GM23338 (cell line): ENCODE data around the gene WBP2NL. TPM values are rescaled to one million over a fixed set of nuclear protein-coding genes. Genes with fewer than 3 reads are reported as not detected.

Experiments used
- ATAC-seq: fragments of 200-7000 bp; cut with Tn5 transposase; 3 replicates; pipeline ENCODE4 v1.9.1; 2020
- DNase-seq: peaks from one replicate; pipeline ENCODE4 v3.0.0-alpha.2; 2015; ENCODE audit warnings: low spot score
- H2AFZ ChIP-seq: fragments of 200-600 bp; sonication (generic); 2 replicates; pipeline ENCODE4 v1.8.0; 2016; ENCODE audit warnings: antibody characterized with exemption, mild to moderate bottlenecking, moderate library complexity
- H3F3A ChIP-seq: fragments of 200-600 bp; sonication (generic); replicated peaks from 2 replicates; pipeline ENCODE4 v1.8.0; 2017; ENCODE audit warnings: antibody characterized with exemption, mixed run types, low read depth
- H3K27ac ChIP-seq: fragments of 200-600 bp; sonication (generic); 2 replicates; pipeline ENCODE4 v1.6.1; 2016; ENCODE audit warnings: low read depth
- H3K27me3 ChIP-seq: fragments of 200-600 bp; sonication (generic); 2 replicates; pipeline ENCODE4 v1.8.0; 2016; ENCODE audit warnings: mild to moderate bottlenecking, mixed run types, moderate library complexity; ENCODE audit not compliant: insufficient read depth
- H3K36me3 ChIP-seq: fragments of 200-600 bp; sonication (generic); 2 replicates; pipeline ENCODE4 v1.8.0; 2016; ENCODE audit warnings: mild to moderate bottlenecking; ENCODE audit not compliant: insufficient read depth
- H3K4me1 ChIP-seq: fragments of 200-600 bp; sonication (generic); 2 replicates; pipeline ENCODE4 v1.8.0; 2016; ENCODE audit warnings: mild to moderate bottlenecking, moderate library complexity; ENCODE audit not compliant: insufficient read depth
- H3K4me2 ChIP-seq: fragments of 200-600 bp; sonication (generic); 2 replicates; pipeline ENCODE4 v1.7.1; 2017; ENCODE audit warnings: mixed run types
- H3K4me3 ChIP-seq: fragments of 200-600 bp; sonication (generic); 2 replicates; pipeline ENCODE4 v1.6.1; 2016; ENCODE audit warnings: mixed run types
- H3K79me2 ChIP-seq: fragments of 200-600 bp; sonication (generic); replicated peaks from 2 replicates; pipeline ENCODE4 v1.8.0; 2017; ENCODE audit warnings: mild to moderate bottlenecking; ENCODE audit not compliant: insufficient read depth
- H3K9me2 ChIP-seq: fragments of 200-600 bp; sonication (generic); 2 replicates; pipeline ENCODE4 v1.8.0; 2017; ENCODE audit not compliant: insufficient read depth
- H4K20me1 ChIP-seq: fragments of 200-600 bp; sonication (generic); replicated peaks from 2 replicates; pipeline ENCODE4 v1.8.0; 2017; ENCODE audit warnings: mild to moderate bottlenecking; ENCODE audit not compliant: insufficient read depth
- H3K27ac Mint-ChIP-seq: 2 replicates; pipeline ENCODE4 v1.8.0; 2020; ENCODE audit warnings: inconsistent platforms, mild to moderate bottlenecking, moderate library complexity, mixed read lengths
- H3K27me3 Mint-ChIP-seq: 3 replicates; pipeline ENCODE4 v1.8.0; 2022; ENCODE audit warnings: low read depth, mild to moderate bottlenecking, moderate library complexity, mixed read lengths, inconsistent platforms; ENCODE audit not compliant: insufficient read depth, poor library complexity
- H3K36me3 Mint-ChIP-seq: 3 replicates; pipeline ENCODE4 v1.8.0; 2021; ENCODE audit warnings: low read depth, mild to moderate bottlenecking, inconsistent platforms, moderate library complexity, mixed read lengths
- H3K4me1 Mint-ChIP-seq: 3 replicates; pipeline ENCODE4 v1.8.0; 2020; ENCODE audit warnings: mild to moderate bottlenecking, inconsistent platforms, mixed read lengths
- H3K4me3 Mint-ChIP-seq: 3 replicates; pipeline ENCODE4 v1.8.0; 2021; ENCODE audit warnings: moderate library complexity, mild to moderate bottlenecking, inconsistent platforms, mixed read lengths
- H3K9me3 Mint-ChIP-seq: 3 replicates; pipeline ENCODE4 v1.8.0; 2020; ENCODE audit warnings: moderate library complexity, mild to moderate bottlenecking, inconsistent platforms, mixed read lengths
- CREB1 ChIP-seq: fragments of 250-450 bp; sonication (Bioruptor Pico); IDR thresholded peaks from 2 replicates; pipeline ENCODE4 v1.5.0; 2020; ENCODE audit warnings: low read depth, mild to moderate bottlenecking, moderate library complexity
- ETS1 ChIP-seq: IDR thresholded peaks from 2 replicates; pipeline ENCODE4 v1.6.1; 2016; ENCODE audit warnings: antibody characterized with exemption
- JUNB ChIP-seq: IDR thresholded peaks from one replicate; pipeline ENCODE4 v1.6.1; 2016; ENCODE audit warnings: antibody characterized with exemption; ENCODE audit not compliant: unreplicated experiment
- STAT1 ChIP-seq: IDR thresholded peaks from one replicate; pipeline ENCODE4 v1.6.1; 2016; ENCODE audit warnings: antibody characterized with exemption; ENCODE audit not compliant: unreplicated experiment
- polyA plus RNA-seq: library from polyadenylated mRNA; unstranded; fragments of >200 nt; fragmentation: Nextera tagmentation; extraction: Ambion mirVana; gene quantifications from 2 replicates; pipeline ENCODE4 v1.2.1, GENCODE V29; 2016
- total RNA-seq: library from RNA; depleted of rRNA; stranded (reverse); fragments of >200 nt; shearing (Covaris generic); gene quantifications from 2 replicates; pipeline ENCODE4 v1.2.3, GENCODE V29; 2014
- TF ChIP-seq, protein P1 (sequence below): IDR thresholded peaks from one replicate; pipeline ENCODE4 v1.6.1; 2018; ENCODE audit warnings: antibody characterized with exemption; ENCODE audit not compliant: unreplicated experiment
- TF ChIP-seq, protein P2 (sequence below), 2 experiments: fragments of 200-600 bp in 1 of 2; sonication (generic) in 1 of 2; conservative IDR thresholded peaks; 2 replicates each; pipeline versions ENCODE4 v1.5.1 to v1.6.1; 2016 to 2017; ENCODE audit warnings: antibody characterized with exemption in 2 of 2, low read depth in 2 of 2, mild to moderate bottlenecking in 2 of 2, moderate library complexity in 1 of 2

Gene WBP2NL
- total and polyA plus RNA-seq, 2 experiments from 2014 or later, result 0.14 TPM; not detected in 1

DNA sequence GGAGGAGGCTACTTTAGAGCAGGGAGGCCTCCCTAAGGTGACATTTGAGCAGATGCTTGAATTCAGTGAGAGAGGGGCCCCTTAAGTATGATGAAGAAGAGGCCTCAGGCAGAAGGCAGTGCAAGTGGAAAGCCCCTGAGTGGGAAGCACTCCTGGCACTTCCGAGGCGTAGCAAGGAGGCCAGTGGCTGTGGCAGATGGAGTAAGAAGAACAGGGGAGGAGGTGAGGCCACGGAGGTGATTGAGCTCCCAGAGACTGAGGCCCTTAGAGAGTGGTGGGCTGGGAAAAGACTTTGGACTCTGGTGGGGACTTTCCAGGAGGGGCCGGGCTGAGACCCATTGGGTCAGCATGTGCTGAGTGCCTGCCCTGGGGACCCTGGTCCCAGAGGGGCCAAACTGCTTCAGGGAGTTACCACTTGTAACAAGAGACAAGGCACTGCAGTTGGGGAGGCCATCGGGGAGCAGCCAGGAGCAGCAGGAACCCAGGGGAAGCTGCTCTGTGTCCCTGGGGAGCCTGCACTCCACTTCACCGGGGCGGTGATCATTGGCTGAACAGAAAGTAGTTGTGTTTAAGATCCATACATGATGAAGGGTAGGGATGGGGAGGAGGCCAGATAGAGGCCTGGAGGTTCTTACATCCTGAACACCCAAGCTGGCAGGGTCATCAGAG is 49.2 kb upstream of the WBP2NL start (continued):
- TF ChIP-seq, protein P1, sequence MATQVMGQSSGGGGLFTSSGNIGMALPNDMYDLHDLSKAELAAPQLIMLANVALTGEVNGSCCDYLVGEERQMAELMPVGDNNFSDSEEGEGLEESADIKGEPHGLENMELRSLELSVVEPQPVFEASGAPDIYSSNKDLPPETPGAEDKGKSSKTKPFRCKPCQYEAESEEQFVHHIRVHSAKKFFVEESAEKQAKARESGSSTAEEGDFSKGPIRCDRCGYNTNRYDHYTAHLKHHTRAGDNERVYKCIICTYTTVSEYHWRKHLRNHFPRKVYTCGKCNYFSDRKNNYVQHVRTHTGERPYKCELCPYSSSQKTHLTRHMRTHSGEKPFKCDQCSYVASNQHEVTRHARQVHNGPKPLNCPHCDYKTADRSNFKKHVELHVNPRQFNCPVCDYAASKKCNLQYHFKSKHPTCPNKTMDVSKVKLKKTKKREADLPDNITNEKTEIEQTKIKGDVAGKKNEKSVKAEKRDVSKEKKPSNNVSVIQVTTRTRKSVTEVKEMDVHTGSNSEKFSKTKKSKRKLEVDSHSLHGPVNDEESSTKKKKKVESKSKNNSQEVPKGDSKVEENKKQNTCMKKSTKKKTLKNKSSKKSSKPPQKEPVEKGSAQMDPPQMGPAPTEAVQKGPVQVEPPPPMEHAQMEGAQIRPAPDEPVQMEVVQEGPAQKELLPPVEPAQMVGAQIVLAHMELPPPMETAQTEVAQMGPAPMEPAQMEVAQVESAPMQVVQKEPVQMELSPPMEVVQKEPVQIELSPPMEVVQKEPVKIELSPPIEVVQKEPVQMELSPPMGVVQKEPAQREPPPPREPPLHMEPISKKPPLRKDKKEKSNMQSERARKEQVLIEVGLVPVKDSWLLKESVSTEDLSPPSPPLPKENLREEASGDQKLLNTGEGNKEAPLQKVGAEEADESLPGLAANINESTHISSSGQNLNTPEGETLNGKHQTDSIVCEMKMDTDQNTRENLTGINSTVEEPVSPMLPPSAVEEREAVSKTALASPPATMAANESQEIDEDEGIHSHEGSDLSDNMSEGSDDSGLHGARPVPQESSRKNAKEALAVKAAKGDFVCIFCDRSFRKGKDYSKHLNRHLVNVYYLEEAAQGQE, result no peak

- peaks cover 15% of the 10 kb centered on the region for H3K4me1 Mint-ChIP-seq
- TF ChIP-seq ETS1, result no peak
- TF ChIP-seq, protein P2, sequence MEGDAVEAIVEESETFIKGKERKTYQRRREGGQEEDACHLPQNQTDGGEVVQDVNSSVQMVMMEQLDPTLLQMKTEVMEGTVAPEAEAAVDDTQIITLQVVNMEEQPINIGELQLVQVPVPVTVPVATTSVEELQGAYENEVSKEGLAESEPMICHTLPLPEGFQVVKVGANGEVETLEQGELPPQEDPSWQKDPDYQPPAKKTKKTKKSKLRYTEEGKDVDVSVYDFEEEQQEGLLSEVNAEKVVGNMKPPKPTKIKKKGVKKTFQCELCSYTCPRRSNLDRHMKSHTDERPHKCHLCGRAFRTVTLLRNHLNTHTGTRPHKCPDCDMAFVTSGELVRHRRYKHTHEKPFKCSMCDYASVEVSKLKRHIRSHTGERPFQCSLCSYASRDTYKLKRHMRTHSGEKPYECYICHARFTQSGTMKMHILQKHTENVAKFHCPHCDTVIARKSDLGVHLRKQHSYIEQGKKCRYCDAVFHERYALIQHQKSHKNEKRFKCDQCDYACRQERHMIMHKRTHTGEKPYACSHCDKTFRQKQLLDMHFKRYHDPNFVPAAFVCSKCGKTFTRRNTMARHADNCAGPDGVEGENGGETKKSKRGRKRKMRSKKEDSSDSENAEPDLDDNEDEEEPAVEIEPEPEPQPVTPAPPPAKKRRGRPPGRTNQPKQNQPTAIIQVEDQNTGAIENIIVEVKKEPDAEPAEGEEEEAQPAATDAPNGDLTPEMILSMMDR (conservative IDR thresholded peaks at IDR 0.05; ENCODE audit: low read depth in 2 of 2), result peak; percentile 20 to 47; a peak in 2 of 4 replicates
- Histone ChIP-seq H3K27me3 (0 out of 2 replicates have a peak, but pooled peaks cover 3% of the 10 kb centered on the region), H3K27ac (no peak within 1 kb of the TSS), H3K79me2 (no peaks in the 10 kb centered on the region), H3F3A (0 out of 2 replicates have a peak, but pooled peaks cover 6% of the 10 kb centered on the region), H3K4me3 (no peak within 1 kb of the TSS), H4K20me1 (no peaks in the 10 kb centered on the region; the same call in 1 of the 2 replicates), H3K9me2 (no peaks in the 10 kb centered on the region), H3K36me3 (no peaks in the 10 kb centered on the region), H3K4me1 (peaks cover 12% of the 10 kb centered on the region), H3K4me2 (peak within 1 kb of the TSS; percentile 67), H2AFZ (peak within 1 kb of the TSS; percentile 28; the same call in 1 of the 2 replicates)
- H3K36me3 Mint-ChIP-seq, result no peaks in the 10 kb centered on the region; the same call in 2 of the 3 replicates
- H3K27me3 Mint-ChIP-seq, result peaks cover 17% of the 10 kb centered on the region
- no peak within 1 kb of the TSS for H3K27ac Mint-ChIP-seq
- H3K9me3 Mint-ChIP-seq, result no peaks in the 10 kb centered on the region
- DNase-seq, result peak; percentile 87
- peak; percentile 66 for ATAC-seq
- H3K4me3 Mint-ChIP-seq, result no peak within 1 kb of the TSS
Observed at GRCh38 chr22:41951898-41952474, 46.6 kb upstream of the WBP2NL start, which contains the start of gene SMIM45. Gene SMIM45 (plus strand): TSS chr22:41952150.

GRCh38 chr22:41952713-41953112 is 45.9 kb upstream of the WBP2NL start:
- H3K36me3 Mint-ChIP-seq, result peaks cover 2% of the 10 kb centered on the region; the same call in 2 of the 3 replicates
- peaks cover 15% of the 10 kb centered on the region for H3K27me3 Mint-ChIP-seq
- ATAC-seq (no peak), DNase-seq (no peak)
- no peaks in the 10 kb centered on the region for H3K27me3 ChIP-seq
- H3K9me2 ChIP-seq, result no peaks in the 10 kb centered on the region
- TF ChIP-seq ETS1 (no peak), CREB1 (CRISPR knock-in tag) (no peak), STAT1 (no peak), JUNB (no peak)
- H3K4me1 ChIP-seq, result peaks cover 9% of the 10 kb centered on the region
- H3K27ac ChIP-seq, result no peak overlapping the region
- peaks cover 3% of the 10 kb centered on the region; the same call in 2 of the 3 replicates for H3K9me3 Mint-ChIP-seq
- no peaks in the 10 kb centered on the region; the same call in 1 of the 2 replicates for H4K20me1 ChIP-seq
- H3F3A ChIP-seq, result 0 out of 2 replicates have a peak, but pooled peaks cover 6% of the 10 kb centered on the region
- H3K4me3 Mint-ChIP-seq, result no peak overlapping the region
- H3K4me3 ChIP-seq, result no peak overlapping the region
- no peak overlapping the region for H2AFZ ChIP-seq
- H3K27ac Mint-ChIP-seq, result no peak overlapping the region
- H3K4me1 Mint-ChIP-seq, result peaks cover 17% of the 10 kb centered on the region
- no peaks in the 10 kb centered on the region for H3K36me3 ChIP-seq
- no peak overlapping the region for H3K4me2 ChIP-seq
- no peaks in the 10 kb centered on the region for H3K79me2 ChIP-seq
